CD4-positive, alpha-beta T cell treated with Interleukin-4 for 1 hour (primary cell): ENCODE measurements around the gene BFAR.
A peak's percentile ranks its signal among the peaks of the same experiment; 100 is the strongest.
"Not testable (repeated sequence)": the region's sequence is repeated elsewhere in the genome, so short reads cannot be mapped to it uniquely, and the experiment has no call there.

Source experiments
- DNase-seq, 2 donors: peaks; one replicate each; pipeline ENCODE4 v3.0.0-alpha.2; 2020 to 2022

BFAR gene

GRCh38 chr16:14632693-14633569, at the start of gene BFAR:
Gene BFAR (plus strand): TSS chr16:14632951. CDS start chr16:14644347, 11,396 bp downstream.
- peak; percentile 99 for DNase-seq

GRCh38 chr16:14585287-14585686, 47.5 kb upstream of the BFAR start:
- DNase-seq: no peak

- no peak for DNase-seq
These were observed 46.0 kb upstream of the BFAR start for GRCh38 chr16:14586637-14587305.

GRCh38 chr16:14600164-14600563, 32.6 kb upstream of the BFAR start:
- peak in 1 of 2 donors; percentile 30 for DNase-seq

- DNase-seq: no peak
These were observed 30.2 kb upstream of the BFAR start for GRCh38 chr16:14602443-14602963.

- DNase-seq: no peak
These were observed 26.6 kb upstream of the BFAR start for GRCh38 chr16:14606102-14606501.

- DNase-seq: no peak
These were observed 24.6 kb upstream of the BFAR start for GRCh38 chr16:14608111-14608566.

GRCh38 chr16:14608604-14609003, 24.1 kb upstream of the BFAR start:
- no peak for DNase-seq

GRCh38 chr16:14609716-14610115, 23.0 kb upstream of the BFAR start:
- DNase-seq: no peak

- DNase-seq: no peak
These were observed 21.1 kb upstream of the BFAR start for GRCh38 chr16:14611660-14612059.

GRCh38 chr16:14613991-14614390, 18.8 kb upstream of the BFAR start:
- DNase-seq: no peak

GRCh38 chr16:14616280-14616679, 16.5 kb upstream of the BFAR start:
- DNase-seq: no peak

- no peak for DNase-seq
These were observed 14.2 kb upstream of the BFAR start for GRCh38 chr16:14618566-14618965.

- no peak for DNase-seq
These were observed 5.7 kb upstream of the BFAR start for GRCh38 chr16:14627078-14627477.

GRCh38 chr16:14628806-14629611, 3.7 kb upstream of the BFAR start:
- peak in 1 of 2 donors; percentile 8 for DNase-seq

GRCh38 chr16:14629612-14629918, 3.2 kb upstream of the BFAR start:
- DNase-seq: peak in 1 of 2 donors; percentile 12

GRCh38 chr16:14629919-14630619, 2.7 kb upstream of the BFAR start, which contains the start of gene PARN:
Gene PARN (minus strand): TSS chr16:14630260. CDS start chr16:14630125, 135 bp downstream.
- DNase-seq: peak; percentile 98

- DNase-seq: not testable (repeated sequence)
These were observed 2.0 kb upstream of the BFAR start for GRCh38 chr16:14630620-14631330.

GRCh38 chr16:14634389-14634725, 1.6 kb downstream of the BFAR start:
- DNase-seq: no peak

GRCh38 chr16:14635395-14636165, 2.8 kb downstream of the BFAR start:
- DNase-seq: no peak
